Coronary artery (tissue), 2 donors: ENCODE data around the gene DLX5.

Experiments used
- DNase-seq: peaks from one replicate; pipeline ENCODE4 v3.0.0-alpha.2; 2017; ENCODE audit warnings: low spot score
- H3K27ac ChIP-seq, 2 donors: fragments of 200-600 bp; sonication (generic); one replicate each; pipeline ENCODE4 v1.5.1; 2016 to 2019
- H3K4me3 ChIP-seq: fragments of 200-600 bp; sonication (generic); 2 replicates; pipeline ENCODE4 v1.5.1; 2016; ENCODE audit warnings: mild to moderate bottlenecking, moderate library complexity
- TF ChIP-seq, protein P1 (sequence below): fragments of 200-600 bp; sonication (generic); IDR thresholded peaks from one replicate; pipeline ENCODE4 v1.5.1; 2019; ENCODE audit warnings: antibody characterized with exemption

Gene DLX5

GRCh38 chr7:97027427-97028234 lies 3.0 kb upstream of the DLX5 start:
- no peak for DNase-seq
- TF ChIP-seq, protein P1, sequence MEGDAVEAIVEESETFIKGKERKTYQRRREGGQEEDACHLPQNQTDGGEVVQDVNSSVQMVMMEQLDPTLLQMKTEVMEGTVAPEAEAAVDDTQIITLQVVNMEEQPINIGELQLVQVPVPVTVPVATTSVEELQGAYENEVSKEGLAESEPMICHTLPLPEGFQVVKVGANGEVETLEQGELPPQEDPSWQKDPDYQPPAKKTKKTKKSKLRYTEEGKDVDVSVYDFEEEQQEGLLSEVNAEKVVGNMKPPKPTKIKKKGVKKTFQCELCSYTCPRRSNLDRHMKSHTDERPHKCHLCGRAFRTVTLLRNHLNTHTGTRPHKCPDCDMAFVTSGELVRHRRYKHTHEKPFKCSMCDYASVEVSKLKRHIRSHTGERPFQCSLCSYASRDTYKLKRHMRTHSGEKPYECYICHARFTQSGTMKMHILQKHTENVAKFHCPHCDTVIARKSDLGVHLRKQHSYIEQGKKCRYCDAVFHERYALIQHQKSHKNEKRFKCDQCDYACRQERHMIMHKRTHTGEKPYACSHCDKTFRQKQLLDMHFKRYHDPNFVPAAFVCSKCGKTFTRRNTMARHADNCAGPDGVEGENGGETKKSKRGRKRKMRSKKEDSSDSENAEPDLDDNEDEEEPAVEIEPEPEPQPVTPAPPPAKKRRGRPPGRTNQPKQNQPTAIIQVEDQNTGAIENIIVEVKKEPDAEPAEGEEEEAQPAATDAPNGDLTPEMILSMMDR: peak; percentile 79
- peak overlapping the region; percentile 71 for H3K4me3 ChIP-seq
- H3K27ac ChIP-seq: no peak overlapping the region

DNA sequence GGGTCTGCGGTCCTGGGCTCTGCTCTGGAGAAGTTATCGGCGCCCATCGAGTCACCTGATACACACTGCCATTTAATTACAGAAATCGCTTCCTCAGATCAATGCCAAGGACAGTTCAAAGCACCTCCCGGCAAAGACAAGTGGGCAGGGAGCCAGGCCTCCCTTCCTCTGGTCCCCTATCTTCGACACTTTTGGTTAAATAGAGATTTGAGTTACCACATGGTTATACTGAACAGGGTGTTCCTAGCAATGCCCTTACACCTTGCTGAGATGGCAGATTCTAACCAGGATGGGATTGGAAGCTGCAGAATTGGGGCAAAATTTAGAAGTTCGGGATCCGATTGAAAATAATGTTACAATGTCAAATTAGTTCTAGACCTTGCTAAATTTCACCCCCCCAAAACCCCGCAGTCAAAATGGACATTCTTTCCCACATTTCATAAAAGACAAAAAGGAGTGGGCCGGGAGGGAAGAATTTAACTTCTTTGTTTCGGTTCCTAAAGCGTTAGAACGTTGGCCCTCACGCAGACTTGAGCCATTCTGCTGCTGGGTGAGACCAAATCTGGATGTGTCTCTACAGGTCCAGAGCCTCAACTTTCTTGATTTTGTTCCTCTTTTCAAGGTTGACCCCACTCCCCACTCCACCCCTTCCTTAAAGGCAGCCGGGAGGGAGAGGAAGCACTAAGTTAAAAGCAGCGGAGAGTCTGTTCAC lies 2.2 kb upstream of the DLX5 start:
- H3K4me3 ChIP-seq: peak overlapping the region; percentile 71
- DNase-seq: no peak
- TF ChIP-seq, protein P1: no peak
- no peak overlapping the region for H3K27ac ChIP-seq

GRCh38 chr7:97025983-97026714 lies 1.5 kb upstream of the DLX5 start:
- H3K4me3 ChIP-seq: peak overlapping the region; percentile 71
- no peak for DNase-seq
- TF ChIP-seq, protein P1: no peak
- no peak overlapping the region for H3K27ac ChIP-seq

DNA sequence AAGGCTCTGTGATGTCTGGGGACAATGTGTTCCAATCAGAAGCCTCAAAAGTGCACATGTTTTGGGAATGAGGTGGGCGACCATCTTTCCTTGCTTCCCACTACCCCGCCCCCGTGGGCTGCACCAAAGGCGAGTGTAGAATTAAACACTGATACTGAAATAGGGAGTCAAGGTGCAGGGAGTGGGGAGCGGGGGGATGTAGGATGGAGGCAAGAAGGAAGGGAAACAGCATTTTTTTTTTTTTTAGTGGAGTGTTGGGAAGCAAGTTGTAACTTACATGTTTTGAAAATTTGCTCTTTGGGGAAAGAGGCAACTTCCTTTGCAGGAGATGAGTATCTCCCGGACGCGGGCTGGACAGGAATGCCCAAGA lies 484 bp upstream of the DLX5 start:
- Histone ChIP-seq H3K27ac (no peak overlapping the region), H3K4me3 (no peak overlapping the region)
- TF ChIP-seq, protein P1: no peak
- no peak for DNase-seq

DNA sequence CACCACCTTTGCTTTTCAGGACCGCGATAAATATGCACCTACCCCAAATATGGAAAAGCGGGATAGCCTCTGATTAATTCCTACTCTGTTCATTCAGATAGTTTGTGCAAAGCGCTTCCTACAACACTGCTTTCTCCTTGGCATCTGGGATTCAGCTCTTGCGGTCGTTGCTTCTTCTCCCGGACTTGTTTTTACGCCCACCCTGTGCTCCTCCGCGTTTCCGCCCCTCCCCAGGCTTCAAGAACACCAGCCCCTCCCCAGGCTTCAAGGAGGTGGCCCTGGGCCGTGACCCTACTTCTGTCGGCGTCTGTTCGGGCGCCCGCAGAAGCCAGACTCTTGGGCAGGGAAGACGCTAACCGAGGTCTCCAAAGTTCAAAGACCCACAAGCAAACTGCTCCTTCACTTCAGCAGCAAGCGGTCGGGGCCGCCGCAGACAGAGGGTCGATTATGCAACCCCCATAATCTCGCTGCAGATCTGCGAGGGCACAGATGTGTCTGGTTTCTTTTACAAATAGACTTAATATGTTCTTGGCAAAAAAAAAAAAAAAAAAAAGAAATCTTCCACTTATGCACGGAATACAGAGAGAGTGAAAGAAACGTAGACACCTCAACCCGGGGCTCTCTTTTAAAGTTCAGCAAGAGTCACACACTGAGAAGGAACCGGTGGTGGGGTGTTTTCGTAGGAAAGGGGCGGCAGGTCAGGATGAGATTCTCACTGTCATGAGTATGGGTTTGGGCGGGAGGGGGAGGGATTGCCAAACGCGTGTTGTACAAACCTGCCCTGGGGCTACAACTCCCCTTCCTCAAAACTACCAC lies 1.9 kb downstream of the DLX5 start:
- Histone ChIP-seq H3K27ac (no peak overlapping the region), H3K4me3 (no peak overlapping the region)
- TF ChIP-seq, protein P1: no peak
- no peak for DNase-seq

- Histone ChIP-seq H3K4me3 (no peak overlapping the region), H3K27ac (no peak overlapping the region)
- no peak for DNase-seq
- TF ChIP-seq, protein P1: no peak
Observed at GRCh38 chr7:97021747-97022490, 2.7 kb downstream of the DLX5 start.
